ENCODE results near the gene IL6ST.

- TF ChIP-seq CTCF (IDR thresholded peaks at IDR 0.05) (no peak), REST (IDR thresholded peaks at IDR 0.05; ENCODE audit: insufficient read depth in 1 of 2, low read depth in 2 of 2, low read length in 1 of 2) (no peak), POLR2AphosphoS5 (IDR thresholded peaks at IDR 0.05; ENCODE audit: low read depth, low read length) (no peak), SIN3A (IDR thresholded peaks at IDR 0.05; ENCODE audit: borderline replicate concordance, insufficient read depth, low read depth, low read length) (no peak)
Measured at GRCh38 chr5:55933377-55934114, 61.2 kb downstream of the IL6ST start.

All from Panc1 (cell line).